SK-N-SH (cell line): Measurements from ENCODE around the gene REPS2.

ENCODE experiments used
- CTCF ChIP-seq: fragments of 200-600 bp; sonication (generic); IDR thresholded peaks from 2 replicates; pipeline ENCODE4 v1.6.1; 2017; ENCODE audit warnings: antibody characterized with exemption, mild to moderate bottlenecking, moderate library complexity
- EZH2phosphoT487 ChIP-seq: fragments of 200-600 bp; sonication (generic); IDR thresholded peaks from 2 replicates; pipeline ENCODE4 v1.6.1; 2017; ENCODE audit warnings: low read depth, mixed run types, mild to moderate bottlenecking, antibody characterized with exemption, moderate library complexity, borderline replicate concordance
- JUND ChIP-seq: IDR thresholded peaks from 2 replicates; pipeline ENCODE4 v1.4.0; 2012

- no peak for TF ChIP-seq EZH2phosphoT487
- TF ChIP-seq JUND, result no peak
- no peak for TF ChIP-seq CTCF
These were observed 12.3 kb upstream of the REPS2 start for GRCh38 chrX:16934185-16934584.
